ENCODE data around the gene LSAMP.
"Not testable (repeated sequence)": the region's sequence is repeated elsewhere in the genome, so short reads cannot be mapped to it uniquely, and the experiment has no call there.

The LSAMP gene

DNA sequence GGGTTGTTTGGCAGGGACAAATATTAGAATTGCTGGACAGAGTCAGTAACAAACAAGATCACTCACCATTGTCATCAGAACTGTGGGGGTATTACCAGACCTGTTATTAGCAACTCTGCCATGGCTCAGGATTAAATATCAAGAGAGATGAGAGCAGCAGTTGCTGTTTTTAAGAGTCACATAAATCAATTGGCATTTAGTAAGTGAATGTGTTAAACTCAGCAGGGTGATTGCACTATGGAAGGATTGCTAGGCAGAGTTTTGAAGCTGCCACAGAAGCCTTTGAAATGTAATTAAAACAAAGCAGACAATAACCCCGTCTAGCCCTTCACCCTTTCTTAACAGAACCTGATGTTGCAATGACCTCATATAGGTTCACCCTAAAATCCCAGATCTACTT lies 583.2 kb downstream of the LSAMP start:
- peak; percentile 34 for DNase-seq

DNA sequence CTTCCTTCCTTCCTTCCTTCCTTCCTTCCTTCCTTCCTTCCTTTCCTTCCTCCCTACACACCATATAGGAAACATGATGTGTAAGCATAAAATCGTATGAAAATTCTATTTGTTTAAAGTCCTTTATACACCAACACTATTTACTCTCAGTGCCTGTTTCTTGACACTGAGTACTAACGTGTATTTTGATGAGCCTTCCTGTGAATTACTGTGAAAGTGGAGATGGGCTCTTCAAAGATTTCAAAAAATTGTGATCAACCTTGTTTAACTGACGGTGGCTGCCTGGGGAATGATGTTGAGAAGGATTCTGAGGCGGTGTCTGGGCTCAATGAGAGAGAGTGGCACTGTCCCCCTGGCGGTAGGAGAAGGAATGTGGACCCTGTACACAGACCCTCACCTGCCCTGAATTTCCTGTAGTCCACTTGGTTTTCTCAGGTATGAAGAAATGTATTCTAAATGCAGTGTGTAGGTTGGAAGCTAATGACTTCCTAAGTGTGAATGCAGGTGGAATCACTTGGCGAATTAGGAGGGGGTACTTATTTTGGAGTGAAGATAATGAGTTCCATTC lies 584.0 kb downstream of the LSAMP start:
- DNase-seq = no peak

DNA sequence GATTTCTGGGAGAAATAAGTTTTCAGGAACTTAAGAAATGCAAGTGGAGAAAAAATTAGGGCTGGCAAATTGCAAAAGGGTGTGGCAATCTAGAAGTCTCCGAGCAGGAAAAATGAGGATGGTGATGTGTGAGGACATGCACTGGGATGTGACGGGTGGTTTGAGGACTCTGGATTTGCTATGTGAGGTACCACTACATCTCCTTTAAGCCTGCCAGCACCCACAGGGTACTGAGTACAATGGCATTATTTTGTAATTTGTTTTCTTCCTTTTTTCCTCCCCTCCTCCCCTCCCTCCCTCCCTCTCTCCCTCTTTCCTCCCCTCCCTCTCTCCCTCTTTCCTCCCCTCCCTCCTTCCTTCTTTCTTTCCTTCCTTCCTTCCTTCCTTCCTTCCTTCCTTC lies 584.5 kb downstream of the LSAMP start:
- DNase-seq = no peak

DNA sequence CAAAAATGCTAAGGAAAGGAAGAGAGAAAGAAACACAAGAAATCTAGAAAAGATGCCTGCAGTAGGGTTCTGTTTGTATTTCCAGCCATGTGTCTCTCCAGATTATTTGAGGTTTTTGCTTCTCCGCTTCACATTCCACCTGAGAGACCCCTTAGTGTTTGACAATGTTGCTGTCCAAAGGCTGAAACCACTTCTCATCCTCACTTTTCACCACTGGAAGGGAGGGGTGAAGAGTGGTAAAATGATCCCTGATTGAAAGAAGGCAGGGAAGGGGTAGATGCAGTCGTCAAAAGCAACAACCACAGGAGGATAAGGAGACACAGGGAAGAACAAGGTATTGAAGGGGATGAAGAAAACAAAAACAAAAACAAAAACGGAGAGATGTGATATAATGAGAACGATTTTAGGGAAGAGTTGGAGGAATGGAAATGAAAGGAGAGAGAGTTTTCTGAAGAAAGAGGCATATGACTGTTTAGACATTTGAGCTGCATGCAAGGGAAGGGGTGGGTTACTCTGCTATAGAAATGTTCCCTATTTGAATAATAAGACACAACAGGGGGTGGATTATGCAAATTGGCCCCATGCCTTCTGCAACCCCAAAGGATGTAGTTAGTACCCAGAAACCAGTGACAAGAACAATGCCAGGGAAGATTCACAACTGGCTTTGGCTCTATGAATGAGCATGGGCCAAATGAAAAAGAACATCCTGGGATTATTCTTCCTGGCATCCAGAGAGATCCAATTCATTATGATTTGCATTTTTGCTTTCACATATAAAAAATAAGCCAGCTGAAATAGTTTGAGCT lies 586.1 kb downstream of the LSAMP start:
- no peak for DNase-seq

DNA sequence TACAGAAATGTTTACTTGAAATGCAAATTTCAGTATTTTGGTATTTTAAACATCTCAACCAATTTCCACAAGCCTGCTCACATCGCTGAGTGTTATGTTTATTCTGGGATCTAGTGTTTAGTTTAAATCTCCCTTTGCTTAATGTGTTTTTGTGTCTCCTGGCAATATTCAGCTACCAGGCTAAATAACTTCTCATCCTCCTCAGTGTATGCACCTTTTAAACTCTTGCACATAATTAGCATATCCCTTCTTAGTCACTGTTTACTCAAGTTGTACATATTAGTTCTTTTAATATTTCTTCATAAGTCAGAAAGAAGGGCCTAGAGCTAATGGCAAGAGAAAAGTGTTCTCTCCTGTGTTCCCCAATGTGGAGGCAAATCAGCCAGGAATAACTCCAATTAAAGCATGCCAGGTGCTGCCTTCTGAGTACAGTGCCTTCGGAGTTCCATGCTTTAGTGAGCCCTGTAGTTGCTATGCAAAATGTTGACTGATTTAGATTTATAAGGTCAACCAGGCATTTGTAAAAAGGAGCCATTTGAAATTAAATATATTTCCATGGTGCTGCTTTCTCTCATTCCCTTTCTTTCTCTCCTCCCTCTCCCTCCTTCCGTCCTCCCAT lies 587.7 kb downstream of the LSAMP start:
- no peak for DNase-seq

DNA sequence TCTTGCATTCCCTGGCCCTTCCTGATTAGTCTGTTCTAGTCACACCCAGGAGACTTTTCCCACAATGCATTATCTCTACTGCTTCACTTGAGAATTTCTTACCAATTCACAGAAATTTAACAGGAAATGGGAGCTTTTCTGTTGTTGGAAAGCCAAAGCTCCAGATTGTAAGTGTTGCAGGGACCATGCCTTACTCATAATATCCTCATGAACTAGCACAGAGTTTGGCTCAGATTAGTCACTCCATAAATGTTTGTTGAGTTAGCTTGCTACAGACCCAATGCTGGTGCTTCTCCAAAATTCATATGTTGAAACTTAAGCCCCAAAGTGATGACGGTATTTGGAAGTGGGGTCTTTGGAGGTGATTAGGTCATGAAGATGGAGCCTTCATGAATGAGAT lies 589.4 kb downstream of the LSAMP start:
- no peak for DNase-seq

DNA sequence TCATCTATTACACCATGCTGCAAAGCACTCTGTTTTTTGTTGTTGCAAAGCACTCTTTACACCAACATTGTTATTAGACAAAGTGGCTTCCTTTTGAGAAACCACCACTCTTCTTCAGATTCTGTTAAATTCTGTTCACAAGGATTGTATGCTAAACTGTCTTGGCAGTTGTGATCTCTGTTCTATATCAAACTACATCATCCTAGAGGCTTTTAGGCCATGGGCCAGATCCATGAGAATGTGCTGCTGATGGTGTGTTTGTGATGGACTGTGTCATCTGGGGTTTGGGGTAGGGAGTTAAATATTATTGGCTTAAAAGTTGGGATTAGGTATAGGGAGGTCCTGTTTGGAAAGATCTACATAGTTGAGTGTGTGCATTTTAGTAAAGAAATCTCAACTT lies 592.2 kb downstream of the LSAMP start:
- DNase-seq = no peak

DNA sequence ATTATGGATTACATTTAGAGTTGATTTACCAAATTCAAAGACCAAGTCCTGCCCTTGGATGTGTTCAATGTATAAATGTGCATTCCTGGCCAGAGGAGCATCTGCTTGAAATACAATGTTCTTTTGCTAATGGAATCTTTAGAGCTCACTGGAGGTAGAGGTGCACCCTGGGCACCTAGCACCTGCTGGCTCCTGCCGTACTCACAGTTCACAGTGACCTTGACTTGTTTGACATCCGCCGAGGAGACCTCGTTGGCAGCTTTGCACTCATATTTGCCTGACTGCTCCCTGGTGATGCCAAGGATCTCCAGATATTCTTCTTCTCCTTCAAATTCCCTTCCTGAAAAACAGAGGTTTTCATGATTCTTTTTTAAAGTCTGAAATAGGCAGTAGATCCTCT lies 593.0 kb downstream of the LSAMP start:
- DNase-seq = no peak

DNA sequence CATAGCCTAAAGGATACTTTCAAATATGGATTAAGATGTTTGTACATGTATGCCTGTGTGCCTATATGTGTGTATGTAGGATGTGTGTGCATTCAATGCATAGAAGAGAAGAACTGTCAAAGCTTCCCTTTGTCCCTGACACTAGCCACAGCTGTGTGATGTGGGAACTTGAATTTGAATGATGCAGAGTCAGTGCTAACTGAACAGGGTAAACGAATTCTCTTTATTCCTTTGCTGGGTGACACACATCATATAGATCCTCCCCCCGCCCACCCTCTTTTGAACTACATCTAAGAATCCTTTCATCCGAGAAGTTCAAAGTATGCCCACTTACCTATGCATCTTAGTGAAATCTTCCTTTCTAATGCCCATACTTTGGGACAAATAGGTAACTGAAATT lies 593.7 kb downstream of the LSAMP start:
- no peak for DNase-seq

DNA sequence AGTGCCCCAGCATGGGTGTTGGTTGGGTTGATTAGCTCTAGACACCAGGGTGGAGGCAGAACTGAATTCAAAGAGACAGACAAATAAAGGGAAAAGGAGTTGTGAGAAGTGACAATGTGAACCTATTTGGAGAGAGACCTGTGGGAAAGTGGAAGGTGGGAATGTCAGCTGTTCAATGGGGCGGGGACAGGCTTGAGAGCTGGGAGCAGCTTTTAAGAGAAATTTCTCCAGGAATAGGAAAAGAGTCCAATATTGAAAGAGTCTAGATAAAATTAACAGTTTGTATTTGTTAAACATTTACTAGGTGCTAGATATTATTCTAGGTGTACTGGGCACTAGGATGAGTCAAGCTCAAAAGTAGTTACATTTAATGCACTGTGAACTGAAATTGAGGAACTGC lies 596.6 kb downstream of the LSAMP start:
- no peak for DNase-seq

DNA sequence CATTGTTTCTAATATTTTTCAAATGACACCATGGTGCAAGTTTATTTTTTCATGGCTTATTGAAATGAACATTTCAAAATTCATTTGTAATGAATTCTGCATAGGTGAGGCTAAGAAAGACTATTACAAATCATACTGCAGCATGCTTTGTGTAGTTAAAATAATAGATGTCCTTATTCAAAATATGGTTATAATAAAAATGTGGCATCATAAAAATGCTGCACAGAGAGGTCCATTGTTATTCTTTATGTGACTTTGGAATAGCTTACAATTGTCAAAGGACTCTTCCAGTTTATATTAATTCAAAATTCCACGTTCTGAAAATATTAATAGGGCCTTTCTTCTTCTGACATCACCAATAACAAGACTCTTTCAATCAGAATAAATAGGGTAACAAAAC lies 599.3 kb downstream of the LSAMP start:
- no peak for DNase-seq

DNA sequence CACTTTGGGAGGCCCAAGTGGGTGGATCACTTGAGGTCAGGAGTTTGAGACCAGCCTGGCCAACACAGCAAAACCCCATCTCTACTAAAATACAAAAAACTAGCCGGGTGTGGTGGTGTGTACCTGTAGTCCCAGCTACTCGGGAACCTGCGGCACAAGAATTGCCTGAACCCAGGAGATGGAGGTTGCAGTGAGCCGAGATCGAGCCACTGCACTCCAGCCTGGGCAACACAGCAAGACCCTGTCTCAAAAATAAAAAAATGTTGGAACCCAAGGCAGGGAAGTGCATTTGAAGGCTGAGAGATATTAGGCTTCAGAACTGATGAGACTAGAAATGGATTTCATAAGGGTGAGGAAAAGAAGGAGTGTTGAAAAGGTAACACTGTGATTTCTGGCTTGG lies 600.6 kb downstream of the LSAMP start:
- DNase-seq = not testable (repeated sequence)

DNA sequence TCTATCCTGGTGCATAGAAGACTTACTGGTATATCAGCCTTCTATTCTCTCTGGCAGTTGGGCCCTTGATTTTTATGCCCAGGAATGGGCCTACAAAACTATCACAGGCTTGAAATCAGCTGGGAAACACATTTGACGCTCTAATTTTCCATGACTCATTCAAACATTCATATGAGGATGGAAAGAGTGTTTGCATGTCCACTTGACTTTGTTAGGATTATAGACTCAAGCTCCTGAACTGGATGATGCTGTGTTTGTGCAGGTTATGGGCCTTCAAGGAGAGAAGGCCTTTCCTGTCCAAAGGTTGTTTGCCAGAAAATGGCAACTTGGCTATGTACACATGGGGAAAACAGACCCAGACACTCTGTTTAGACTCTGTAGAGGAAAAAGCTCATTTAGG lies 602.1 kb downstream of the LSAMP start:
- no peak for DNase-seq

DNA sequence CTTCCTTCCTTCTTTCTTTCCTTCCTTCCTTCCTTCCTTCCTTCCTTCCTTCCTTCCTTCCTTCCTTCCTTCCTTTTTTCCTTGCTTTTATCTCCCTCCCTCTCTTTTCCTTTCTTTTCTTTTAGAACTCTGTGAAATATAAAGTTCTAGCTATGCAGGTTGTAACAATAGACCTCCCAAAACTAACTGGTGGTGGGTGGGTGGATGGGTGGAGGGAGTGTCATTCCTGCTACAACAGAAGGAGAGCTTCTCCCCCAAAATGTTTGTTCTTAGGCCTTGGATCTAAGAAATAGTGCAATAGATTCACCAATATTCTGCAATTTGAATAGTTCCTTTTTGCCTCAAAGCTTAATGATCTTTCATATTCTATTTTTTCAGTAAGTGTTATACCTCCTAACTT lies 606.0 kb downstream of the LSAMP start:
- no peak for DNase-seq

DNA sequence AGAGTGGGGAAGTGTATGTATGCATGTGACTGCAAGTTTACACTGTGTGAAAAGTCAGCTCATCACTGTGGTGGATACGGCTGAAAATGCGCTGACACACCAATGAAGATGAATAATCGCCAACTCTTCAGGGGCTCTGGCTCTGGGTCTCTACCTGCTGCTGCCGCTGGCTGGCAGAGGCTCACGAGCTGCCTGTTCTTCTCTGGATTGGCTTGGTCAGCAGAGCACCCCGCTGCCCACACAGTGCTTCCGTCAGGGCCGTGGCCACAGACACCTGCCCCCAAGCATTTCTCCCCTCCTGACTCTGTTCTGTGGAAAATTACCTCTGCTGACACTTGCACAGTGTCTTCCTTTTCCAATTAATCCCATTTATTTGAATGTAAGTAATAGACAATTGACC lies 606.5 kb downstream of the LSAMP start:
- DNase-seq = no peak

DNA sequence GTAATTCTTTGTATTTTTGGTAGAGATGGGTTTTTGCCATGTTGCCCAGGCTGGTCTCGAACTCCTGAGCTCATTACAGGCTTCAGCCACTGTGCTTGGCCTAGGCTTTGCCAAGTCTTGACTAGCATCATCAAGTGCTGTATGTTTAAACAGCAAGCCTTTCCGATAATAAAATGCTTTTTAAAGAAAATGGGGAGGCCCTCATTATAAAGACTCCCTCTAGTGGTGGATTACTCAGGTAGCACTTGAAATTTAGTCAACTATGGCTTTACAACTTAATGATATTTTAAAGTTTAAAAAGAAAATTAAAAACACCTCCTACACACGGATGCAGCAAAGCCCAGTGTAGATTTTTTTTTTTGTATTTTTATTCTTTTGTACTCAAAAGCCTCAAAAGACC lies 608.3 kb downstream of the LSAMP start:
- peak; percentile 19 for DNase-seq

DNA sequence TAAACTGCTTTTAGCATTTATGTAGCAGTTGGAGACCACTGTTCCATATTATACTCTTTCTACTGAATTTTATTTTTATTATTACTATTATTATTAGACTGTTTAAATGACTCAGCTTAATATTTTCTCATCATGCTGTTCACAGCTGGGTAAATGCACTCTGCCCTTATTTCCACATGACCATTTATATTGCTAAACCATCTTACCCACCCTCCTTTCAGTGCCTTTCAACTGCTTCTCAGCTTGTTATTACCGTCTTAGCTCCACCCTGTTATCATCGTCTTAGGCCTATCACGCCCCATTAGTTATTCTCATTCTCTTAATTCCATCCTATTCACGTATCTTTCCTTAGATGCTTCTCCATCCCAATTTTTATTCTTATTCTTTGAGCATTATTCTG lies 609.3 kb downstream of the LSAMP start:
- no peak for DNase-seq

DNA sequence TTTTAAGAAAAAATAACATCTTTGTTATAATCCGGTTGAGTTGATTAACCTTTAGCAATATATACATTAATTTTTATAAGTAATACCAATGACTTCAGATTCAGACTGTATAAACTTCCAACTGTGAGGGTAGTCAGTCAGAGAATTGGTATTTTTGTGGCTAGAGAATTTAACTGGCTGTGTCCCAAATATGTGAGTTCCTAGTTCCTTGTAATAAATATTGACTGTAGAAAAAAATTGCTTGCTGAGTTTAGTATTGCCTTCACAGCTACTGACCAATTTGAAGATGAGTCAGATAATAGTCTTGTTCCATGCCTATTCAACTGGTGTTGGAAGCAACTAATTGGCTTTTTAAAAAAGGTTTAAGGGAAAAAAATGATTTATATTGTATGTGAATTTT lies 611.2 kb downstream of the LSAMP start:
- peak; percentile 60 for DNase-seq

DNA sequence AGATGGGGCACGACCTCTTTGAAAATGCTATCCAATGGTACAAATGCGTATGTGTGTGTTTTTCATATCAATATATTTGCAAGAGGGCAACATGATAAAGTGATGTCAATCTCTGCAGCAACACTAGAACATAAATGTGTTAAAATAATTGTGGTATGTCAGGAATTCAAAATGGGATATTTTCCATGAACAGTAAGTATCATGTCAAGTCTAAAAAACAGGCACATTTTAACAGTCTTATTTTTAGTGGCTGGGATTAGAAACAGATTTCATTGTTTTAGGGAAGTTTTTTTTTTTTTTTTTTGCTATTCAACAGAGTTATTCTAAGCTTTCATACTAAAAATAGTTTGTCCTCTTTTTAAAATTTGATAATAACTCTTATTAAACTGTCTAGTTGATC lies 612.2 kb downstream of the LSAMP start:
- no peak for DNase-seq

DNA sequence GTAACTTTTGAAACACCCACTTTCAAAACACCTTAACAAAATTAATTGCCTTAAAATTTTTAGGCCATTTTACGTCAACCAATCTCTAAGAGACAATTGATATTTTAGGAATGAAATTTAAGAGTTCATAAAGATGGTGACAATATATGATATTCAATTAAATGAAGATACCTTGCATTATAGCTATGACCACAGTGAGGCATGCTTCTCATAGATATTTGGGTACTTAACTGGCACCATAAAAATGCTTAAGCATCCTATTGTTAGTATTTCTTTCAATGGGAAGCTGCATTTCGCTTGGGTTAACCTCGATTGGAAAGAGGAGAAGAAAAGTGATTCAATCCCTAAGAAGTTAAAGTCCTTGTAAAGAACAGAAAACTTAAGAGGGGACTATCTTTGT lies 613.0 kb downstream of the LSAMP start:
- DNase-seq = no peak

DNA sequence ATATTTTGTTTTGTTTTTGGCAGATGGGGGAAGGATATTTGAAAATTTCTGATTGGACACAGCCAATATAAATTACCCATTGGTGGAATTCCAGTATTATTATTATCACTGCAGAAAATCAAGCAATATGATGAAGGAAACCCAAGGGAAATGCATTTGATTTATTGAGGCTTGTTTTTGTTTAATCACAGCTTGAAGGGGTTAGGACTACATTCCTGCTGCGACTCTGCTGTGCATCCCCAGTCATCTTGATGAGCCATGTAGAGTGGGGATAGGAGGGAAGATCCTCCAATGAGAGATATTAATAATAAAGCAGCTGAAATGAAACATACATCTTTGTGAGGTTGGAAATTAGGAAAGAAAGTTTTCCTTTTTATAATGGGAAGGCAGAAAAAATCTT lies 613.4 kb downstream of the LSAMP start:
- no peak for DNase-seq

DNA sequence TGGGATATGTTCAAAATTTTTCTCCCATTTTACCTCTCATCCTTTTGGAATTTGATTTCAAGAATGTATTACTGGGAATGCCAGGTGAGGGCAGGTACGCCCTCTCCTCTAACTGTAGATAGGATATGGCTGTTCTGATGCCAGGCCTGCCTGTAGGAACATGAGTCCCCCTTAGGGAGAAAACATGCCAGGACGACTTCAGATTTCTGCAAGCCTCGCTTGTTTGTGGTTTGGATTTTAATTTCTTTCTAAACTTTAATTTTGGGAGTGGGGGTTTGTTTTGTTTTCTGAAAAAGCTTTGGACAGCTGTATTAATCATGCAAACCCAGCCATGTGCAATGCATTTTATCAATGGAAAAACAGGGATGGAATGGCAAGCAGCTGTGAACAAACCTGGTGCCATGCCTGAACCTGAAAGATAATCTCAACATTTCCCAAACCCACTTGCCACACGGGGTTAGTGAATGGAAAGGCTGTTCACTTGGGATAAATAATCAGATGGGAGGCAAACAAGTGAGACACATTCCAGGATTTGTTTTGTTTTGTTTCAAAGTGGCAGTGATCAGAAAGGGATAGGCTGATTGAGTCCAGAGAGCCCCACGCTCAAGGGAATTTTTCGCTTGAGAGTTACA lies 614.4 kb downstream of the LSAMP start:
- no peak for DNase-seq

DNA sequence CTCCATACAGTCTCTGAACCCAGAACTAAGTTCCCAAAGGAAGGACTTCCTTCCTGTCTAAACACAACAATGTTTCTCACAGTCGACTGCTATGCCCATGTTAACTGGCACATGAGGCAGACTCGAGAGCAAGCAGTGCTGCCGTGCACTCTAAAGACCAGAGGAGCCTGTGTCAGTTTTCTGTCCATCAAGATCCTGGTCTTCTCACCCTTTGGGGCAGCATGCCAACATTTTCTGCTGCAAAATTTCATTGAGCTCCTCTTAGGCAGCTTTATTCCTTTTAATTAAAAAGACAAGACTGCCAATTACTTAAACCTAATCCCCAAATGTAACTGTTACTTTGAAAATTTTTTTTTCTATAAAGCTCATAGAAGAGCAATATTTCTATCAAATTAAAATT lies 616.9 kb downstream of the LSAMP start:
- DNase-seq = no peak

DNA sequence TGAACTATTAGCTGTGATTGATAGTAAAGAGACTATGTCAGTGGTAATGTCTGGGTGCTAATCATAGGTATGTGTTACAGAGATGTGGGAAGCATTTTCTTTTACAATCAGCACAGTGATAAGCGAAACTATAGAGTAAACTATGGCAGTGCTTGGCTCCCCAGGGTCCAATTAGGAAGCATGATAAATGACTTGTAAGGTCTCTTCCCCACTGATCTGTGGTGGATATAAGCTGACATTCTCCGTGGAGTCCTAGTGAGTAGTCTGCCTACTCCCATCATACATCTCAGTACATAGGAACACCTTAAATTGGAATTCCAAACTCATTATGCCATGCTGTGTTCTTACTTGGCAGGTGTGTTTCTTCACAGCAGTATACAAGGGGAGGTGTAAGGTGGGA lies 617.8 kb downstream of the LSAMP start:
- DNase-seq = no peak
